Subcutaneous abdominal adipose tissue (tissue), 5 donors: ENCODE results near the gene RGS3.
"Not testable (repeated sequence)": the region's sequence is repeated elsewhere in the genome, so short reads cannot be mapped to it uniquely, and the experiment has no call there.

Experiments
- H3K27ac ChIP-seq: one replicate; pipeline ENCODE4 v1.7.0; 2013; ENCODE audit warnings: low read depth, mild to moderate bottlenecking, inconsistent platforms, low read length, moderate library complexity
- H3K27me3 ChIP-seq, 5 donors: one replicate each; pipeline ENCODE4 v1.7.0; 2013; ENCODE audit warnings: low read length in 5 of 5, inconsistent platforms in 1 of 5; ENCODE audit not compliant: control insufficient read depth in 5 of 5, insufficient read depth in 4 of 5
- H3K36me3 ChIP-seq, 5 donors: one replicate each; pipeline ENCODE4 v1.7.0; 2013; ENCODE audit warnings: low read length in 5 of 5; ENCODE audit not compliant: control insufficient read depth in 5 of 5, insufficient read depth in 5 of 5
- H3K4me1 ChIP-seq, 5 donors: one replicate each; pipeline ENCODE4 v1.7.0; 2013; ENCODE audit warnings: low read length in 5 of 5, mild to moderate bottlenecking in 3 of 5, moderate library complexity in 1 of 5; ENCODE audit not compliant: control insufficient read depth in 5 of 5, insufficient read depth in 5 of 5
- H3K4me3 ChIP-seq, 5 donors: one replicate each; pipeline ENCODE4 v1.7.0; 2013; ENCODE audit warnings: low read length in 5 of 5, low read depth in 1 of 5
- H3K9ac ChIP-seq, 5 donors: one replicate each; pipeline ENCODE4 v1.7.0; 2013; ENCODE audit warnings: low read length in 5 of 5, mild to moderate bottlenecking in 4 of 5, moderate library complexity in 3 of 5
- H3K9me3 ChIP-seq, 5 donors: one replicate each; pipeline ENCODE4 v1.7.0; 2013; ENCODE audit warnings: low read length in 5 of 5; ENCODE audit not compliant: control insufficient read depth in 5 of 5
- donor health status: healthy.
- donor health status: healthy.
- donor health status: healthy.
- donor health status: healthy.
- donor health status: healthy.

RGS3 gene

DNA sequence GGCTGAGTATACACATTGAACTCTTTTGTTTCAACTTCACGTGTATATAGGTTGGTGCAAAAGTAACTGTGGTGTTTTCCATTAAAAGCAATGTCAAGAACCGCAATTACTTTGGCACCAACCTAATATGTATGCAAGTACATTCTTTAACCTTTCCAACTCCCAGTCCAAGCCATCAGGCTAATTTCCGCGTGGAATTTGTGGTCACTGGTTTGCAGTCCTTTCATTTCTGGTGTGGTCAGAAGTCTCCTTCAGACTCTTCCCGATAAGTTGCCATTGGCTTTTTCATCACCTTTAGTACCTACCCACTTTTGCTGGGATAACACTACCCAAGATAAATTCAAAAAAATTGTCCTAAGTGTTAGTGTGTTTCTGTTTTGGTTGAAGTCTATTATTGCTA, 84.0 kb downstream of the RGS3 start:
- Histone ChIP-seq H3K27me3 (no peaks in the 10 kb centered on the region), H3K4me1 (peaks cover 3 to 60% (median 28%) of the 10 kb centered on the region in 5 donors), H3K9ac (no peak overlapping the region), H3K4me3 (no peak overlapping the region), H3K36me3 (peaks cover 0 to 16% (median 14%) of the 10 kb centered on the region in 5 donors), H3K9me3 (no peaks in the 10 kb centered on the region), H3K27ac (peak overlapping the region; percentile 19)

DNA sequence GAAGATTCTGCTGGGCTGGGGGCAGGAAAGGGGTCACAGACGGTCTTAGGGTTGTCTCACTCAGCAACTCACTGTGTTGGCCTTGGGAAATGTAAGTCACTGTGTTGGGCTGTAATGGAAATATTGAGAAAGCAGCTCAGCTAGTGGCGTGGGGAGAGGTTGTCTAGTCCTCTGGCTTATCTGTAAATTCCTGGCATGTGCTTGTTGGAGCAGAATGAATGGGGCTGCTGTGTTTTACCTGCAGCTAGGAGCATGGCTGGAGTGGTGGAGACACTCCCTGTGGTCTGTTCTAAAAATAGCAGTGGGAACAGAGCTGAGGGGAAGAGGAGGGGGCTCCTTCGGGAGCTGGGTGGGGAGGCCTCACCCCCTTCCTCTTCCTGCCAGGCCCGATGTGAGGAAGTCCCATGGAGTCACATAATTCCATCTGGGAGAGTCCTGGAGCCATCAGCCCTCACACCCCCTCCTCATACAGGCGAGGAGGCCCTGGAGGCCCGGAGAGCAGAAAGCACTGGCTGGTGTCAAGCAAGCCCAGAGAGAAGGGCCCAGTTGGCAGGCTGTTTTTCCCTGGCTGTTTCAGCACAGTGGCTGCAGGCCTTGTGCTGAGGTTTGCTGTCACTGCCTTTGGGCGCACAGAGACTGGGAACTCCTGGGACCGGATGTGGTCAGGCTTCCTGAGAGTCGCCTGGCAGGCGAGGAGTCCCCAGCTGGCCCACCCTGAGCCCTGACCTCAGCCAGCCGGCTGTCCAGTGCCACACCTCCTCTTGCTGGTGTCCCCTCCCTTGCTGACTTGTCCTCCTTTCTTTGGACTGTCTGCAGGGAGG, 84.9 kb downstream of the RGS3 start:
- peak overlapping the region; percentile 19 for H3K27ac ChIP-seq
- H3K4me1 ChIP-seq: peaks cover 3 to 50% (median 21%) of the 10 kb centered on the region in 5 donors
- H3K36me3 ChIP-seq: peaks cover 0 to 13% (median 8%) of the 10 kb centered on the region in 5 donors
- H3K4me3 ChIP-seq: peak overlapping the region in 2 of 5 donors; percentile 10 to 11
- peak overlapping the region in 4 of 5 donors; percentile 2 to 57 (median 42) for H3K9ac ChIP-seq
- no peaks in the 10 kb centered on the region for H3K27me3 ChIP-seq
- no peaks in the 10 kb centered on the region for H3K9me3 ChIP-seq

DNA sequence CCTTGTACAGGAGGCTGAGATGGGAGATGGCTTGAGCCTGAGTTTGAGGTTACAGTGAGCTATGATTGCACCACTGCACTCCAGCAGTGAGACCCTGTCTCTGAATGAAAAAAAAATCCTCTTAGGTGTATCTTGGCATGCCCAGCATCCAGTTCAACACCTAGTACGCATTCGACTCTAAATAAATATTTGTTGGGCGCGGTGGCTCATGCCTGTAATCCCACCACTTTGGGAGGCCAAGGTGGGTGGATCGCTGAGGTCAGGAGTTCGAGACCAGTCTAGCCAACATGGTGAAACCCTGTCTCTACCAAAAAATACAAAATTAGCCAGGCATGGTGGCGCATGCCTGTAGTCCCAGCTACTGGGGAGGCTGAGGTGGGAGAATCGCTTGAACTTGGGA, 86.4 kb downstream of the RGS3 start:
- H3K4me1 ChIP-seq: peaks cover 3 to 45% (median 21%) of the 10 kb centered on the region in 5 donors
- peaks cover 0 to 11% (median 0%) of the 10 kb centered on the region in 5 donors for H3K36me3 ChIP-seq
- H3K9me3 ChIP-seq, H3K27me3 ChIP-seq, H3K9ac ChIP-seq, H3K27ac ChIP-seq, H3K4me3 ChIP-seq: not testable (repeated sequence)

DNA sequence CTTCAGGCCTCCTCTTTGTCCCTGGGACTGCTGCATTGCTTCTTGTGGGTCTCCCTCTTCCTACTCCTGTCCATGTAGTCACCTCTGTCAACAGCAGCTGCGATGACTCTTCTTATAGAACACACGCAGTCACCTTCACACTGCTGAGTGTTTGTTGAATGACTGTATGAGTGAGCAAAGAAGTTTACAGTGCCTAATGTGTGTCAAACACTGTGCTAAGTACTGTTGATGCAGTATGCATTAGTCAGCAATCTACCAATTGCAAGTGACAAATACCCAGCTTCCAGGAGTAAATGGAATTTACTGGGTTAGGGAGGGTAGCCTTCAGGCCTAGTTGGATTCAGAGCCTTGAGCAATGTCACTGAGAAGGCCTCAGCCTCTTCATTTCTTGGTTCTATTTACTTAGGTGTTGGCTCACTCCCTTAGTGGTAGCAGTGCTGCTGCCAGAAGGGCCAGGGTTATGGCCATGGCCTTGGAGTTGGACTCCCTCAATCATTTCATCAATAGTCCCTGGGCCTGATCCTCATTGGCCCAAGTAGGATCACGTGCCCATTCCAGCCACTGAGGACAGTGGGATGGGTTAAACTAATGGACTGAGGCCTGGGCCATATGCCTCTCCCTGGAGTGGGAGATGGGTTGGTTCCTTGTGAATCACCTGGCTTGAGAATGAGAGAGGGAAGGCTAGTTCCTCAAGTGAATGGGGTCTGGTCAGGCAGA, 93.5 kb downstream of the RGS3 start:
- H3K9me3 ChIP-seq: no peaks in the 10 kb centered on the region
- no peak overlapping the region for H3K27ac ChIP-seq
- H3K27me3 ChIP-seq: no peaks in the 10 kb centered on the region
- H3K4me1 ChIP-seq: peaks cover 11 to 21% (median 15%) of the 10 kb centered on the region in 5 donors
- H3K9ac ChIP-seq: no peak overlapping the region
- H3K36me3 ChIP-seq: no peaks in the 10 kb centered on the region
- no peak overlapping the region for H3K4me3 ChIP-seq

DNA sequence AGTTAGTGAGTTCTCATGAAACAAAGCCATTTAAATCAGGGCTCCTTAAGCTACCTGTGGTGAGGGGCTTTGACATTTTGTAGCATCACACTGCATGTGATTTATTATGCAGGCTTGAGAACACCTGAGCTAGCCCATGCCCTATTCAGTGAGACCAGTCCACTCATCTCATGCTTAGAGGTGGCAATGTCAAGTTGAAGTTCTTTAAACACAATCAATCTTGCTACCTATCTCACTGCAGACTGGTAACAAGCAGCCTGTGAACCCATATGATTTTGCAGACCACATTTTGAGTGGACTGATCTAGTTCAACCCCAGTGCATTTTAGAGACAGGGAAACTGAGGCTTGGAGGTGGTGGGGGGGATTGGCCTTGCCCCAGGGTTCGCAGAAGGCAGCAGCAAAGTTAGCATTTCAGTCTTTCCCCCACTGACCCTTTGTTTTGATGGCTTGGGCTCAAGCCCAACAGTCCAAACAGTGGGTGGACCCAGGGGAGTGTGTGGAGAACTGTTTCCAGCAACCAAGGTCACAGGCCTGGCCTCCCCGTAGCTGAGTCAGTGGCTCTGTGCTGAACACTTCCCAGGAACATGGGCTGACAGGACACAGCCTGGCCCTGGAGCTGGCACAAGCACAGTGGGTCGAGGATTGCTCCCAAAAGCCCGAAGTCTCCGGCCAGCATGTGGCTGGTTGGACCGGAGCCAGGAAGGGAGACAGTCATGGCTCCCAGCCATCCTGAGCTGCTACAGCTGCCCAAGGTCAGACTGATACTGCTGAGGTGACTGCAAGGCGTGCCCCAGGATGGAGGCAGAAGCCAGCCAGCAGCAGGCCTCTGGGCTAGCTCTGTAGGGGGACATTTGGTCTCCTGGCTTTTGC, 95.3 kb downstream of the RGS3 start:
- Histone ChIP-seq H3K4me1 (peaks cover 13 to 30% (median 15%) of the 10 kb centered on the region in 5 donors), H3K27me3 (no peaks in the 10 kb centered on the region), H3K9me3 (no peaks in the 10 kb centered on the region), H3K4me3 (no peak overlapping the region), H3K36me3 (no peaks in the 10 kb centered on the region), H3K9ac (no peak overlapping the region), H3K27ac (peak overlapping the region; percentile 35)

DNA sequence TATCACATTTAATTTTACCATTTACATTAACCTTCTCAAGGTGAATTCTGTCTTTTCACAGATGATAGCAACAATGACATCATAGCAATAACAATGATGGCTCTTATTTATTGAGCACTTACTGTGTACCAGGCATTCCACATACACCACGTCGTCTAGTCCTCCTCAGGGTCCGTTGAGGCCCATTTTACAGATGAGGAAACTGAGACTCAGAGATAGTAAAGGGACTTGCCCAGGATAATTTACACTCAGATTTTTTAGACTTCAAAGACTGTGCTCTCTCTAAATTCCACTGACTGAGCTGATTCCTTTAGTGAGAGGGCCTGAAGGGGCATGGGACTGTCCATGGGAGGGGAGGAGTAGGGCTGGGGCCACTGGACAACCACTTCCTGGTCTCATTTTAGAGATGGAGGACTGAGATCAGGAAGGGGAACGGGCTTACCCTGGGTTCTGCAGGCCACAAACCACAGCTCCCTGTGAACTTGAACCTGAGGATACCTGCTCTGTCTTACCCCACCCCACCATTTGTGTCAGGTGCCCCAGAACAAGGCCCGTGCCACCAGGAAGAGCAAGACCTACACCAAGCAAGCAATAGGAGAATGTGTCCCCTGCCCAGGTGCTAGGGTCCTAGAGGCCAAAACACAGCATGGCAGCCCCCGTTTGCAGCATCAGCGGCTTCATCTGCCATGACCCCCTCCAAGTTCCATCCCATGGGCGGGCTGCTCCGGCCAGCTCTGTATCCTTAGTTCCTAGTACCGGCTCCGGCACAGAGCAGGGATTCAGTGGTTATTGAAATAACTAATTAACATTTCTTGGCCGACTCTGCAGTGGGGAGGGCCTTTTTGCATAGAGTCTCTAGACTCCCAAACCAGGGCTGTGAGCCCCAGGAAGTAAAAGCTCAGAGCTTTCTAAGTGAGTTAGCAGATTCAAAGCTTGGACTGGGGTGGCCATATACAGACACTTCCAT, 96.6 kb downstream of the RGS3 start:
- Histone ChIP-seq H3K27me3 (no peaks in the 10 kb centered on the region), H3K9me3 (no peaks in the 10 kb centered on the region), H3K9ac (no peak overlapping the region), H3K36me3 (no peaks in the 10 kb centered on the region), H3K4me3 (no peak overlapping the region), H3K27ac (no peak overlapping the region), H3K4me1 (peaks cover 19 to 42% (median 27%) of the 10 kb centered on the region in 5 donors)

DNA sequence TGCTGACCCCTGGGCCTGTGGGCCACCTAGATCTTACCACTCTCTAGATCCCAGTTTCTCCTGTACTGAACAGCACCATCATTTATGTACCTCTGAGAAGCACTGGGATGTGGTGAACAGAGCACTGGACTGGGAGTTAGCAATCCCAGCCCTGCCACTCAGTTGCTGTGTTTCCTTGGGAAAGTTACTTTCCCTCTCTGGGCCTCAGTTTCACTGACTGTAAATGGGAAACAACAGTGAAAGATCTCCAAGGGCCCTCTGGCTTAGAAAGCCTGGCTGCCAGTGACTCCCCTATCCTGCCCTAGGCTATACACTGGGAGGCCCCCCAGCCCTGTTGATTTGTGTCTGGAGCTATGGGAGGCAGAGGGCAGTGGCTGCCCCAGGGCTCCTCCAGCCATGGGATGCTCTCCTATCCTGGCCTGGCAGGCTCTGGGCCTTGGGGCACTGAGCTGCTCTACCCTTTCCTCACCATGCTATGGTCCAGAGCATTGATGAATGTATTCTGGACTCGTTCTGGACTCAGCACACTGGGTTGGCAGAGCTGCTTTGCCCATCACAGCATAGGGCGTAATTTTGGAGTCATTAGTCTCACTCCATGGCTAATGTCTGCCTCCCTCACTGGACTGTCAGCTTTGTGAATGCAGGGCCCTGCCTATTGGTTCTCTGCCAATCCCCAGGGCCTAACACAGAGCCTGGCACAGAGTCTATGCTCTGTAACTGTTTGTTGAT, 99.3 kb downstream of the RGS3 start:
- Histone ChIP-seq H3K27ac (no peak overlapping the region), H3K4me3 (no peak overlapping the region), H3K9ac (no peak overlapping the region), H3K27me3 (peaks cover 0 to 3% (median 0%) of the 10 kb centered on the region in 5 donors), H3K9me3 (no peaks in the 10 kb centered on the region), H3K36me3 (peaks cover 0 to 2% (median 0%) of the 10 kb centered on the region in 5 donors), H3K4me1 (peaks cover 19 to 66% (median 41%) of the 10 kb centered on the region in 5 donors)

DNA sequence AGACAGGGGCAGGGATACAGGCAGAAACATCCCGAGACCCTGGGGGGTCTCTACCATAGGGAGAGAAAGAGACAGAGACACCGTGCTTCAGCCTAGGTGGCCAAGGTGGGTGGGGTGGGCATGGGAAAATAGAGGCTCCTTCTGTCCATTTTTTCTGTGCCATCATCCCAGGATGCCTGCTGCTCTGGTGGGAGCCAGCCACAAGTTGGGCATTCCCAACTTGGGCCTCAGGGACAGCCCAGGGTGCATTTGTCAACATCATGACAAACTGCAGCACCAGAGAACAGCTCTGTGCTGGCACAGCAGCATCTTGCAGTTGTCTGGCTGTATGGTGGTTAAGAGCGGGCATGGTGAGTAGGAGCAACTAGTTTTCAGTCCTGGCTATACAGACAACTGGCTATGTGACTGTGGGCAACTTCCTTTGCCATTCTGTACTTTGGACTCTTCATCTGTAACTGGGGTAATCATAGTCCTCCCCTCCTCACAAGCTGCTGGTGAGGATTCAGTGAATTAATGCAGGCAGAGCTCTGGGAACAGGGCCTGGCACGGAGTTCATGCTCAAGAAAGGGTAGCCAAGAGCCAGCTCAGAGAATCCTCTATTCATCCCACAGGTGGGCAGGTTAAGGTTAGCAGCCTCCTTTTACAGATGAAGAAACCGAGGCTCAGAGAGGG, 100.4 kb downstream of the RGS3 start:
- H3K4me1 ChIP-seq: peaks cover 15 to 70% (median 39%) of the 10 kb centered on the region in 5 donors
- peaks cover 0 to 2% (median 0%) of the 10 kb centered on the region in 5 donors for H3K36me3 ChIP-seq
- H3K4me3 ChIP-seq: peak overlapping the region in 2 of 5 donors; percentile 28 to 59
- peak overlapping the region in 1 of 5 donors; percentile 27 for H3K9ac ChIP-seq
- H3K9me3 ChIP-seq: no peaks in the 10 kb centered on the region
- no peak overlapping the region for H3K27ac ChIP-seq
- peaks cover 0 to 3% (median 0%) of the 10 kb centered on the region in 5 donors for H3K27me3 ChIP-seq
